Measurements from ENCODE around the gene SEBOX. TPM values are rescaled to one million over a fixed set of nuclear protein-coding genes. Genes with fewer than 3 reads are reported as not detected.

SEBOX gene, protein sequence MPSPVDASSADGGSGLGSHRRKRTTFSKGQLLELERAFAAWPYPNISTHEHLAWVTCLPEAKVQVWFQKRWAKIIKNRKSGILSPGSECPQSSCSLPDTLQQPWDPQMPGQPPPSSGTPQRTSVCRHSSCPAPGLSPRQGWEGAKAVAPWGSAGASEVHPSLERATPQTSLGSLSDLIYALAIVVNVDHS
- not detected for polyA plus RNA-seq (ENCODE audit: insufficient read length)

DNA sequence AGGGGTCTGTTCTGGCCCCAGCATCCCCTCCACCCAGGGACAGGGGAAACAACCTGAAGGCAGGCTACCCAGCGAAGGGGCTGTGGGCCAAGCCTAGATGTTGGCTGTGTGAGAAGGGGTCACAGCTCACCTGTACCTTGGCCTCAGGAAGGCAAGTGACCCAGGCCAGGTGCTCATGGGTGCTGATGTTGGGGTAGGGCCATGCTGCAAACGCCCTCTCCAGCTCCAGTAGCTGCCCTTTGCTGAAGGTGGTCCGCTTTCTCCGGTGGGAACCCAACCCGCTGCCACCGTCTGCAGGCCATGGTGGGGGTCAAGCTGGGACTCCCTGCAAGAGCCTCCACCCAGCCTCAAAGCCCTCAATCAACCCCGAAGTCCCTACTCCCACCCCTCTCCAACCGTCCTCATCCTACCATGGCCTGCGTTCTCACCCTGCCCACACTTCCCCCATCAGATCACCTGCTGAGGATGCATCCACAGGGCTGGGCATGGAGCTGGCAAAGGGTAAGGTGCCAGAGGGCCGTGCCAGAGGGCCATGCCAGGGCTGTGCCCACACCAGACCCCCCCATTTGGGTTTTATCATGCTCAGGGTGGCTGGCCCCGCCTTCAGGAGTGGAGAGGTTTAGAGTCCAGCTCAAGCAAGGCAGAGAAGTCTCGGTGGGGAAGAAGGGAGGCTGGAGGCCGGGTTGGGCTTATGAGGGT is at the start of gene SEBOX:
SEBOX (minus strand) TSS at position 535 of the 699 bp plus-strand sequence; CDS start at position 487, 48 bp downstream.
- DNase-seq = no peak

- no peak for DNase-seq
These were observed 48.8 kb upstream of the SEBOX start for GRCh38 chr17:28413804-28414203.

DNA sequence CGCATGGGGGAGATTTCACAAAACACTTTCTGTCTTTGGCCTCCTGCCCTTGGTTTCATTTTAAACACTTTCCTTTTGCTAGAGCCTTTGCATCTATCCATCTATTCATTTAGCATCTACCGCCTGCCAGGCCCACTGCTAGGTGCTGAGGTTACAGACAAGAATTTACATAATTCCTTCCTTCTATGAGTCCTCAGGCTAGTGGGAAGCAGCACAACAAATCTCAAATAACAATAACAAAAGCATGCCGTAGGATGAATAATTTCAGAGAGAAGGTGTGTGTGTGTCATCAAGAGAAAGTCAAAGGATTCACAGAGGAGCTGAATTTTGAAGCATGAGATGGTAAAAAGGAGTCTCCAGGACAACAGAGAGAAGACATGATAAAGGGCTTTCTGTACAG is 47.1 kb upstream of the SEBOX start:
- DNase-seq = no peak

GRCh38 chr17:28407974-28408306 is 42.9 kb upstream of the SEBOX start:
- no peak for DNase-seq

DNA sequence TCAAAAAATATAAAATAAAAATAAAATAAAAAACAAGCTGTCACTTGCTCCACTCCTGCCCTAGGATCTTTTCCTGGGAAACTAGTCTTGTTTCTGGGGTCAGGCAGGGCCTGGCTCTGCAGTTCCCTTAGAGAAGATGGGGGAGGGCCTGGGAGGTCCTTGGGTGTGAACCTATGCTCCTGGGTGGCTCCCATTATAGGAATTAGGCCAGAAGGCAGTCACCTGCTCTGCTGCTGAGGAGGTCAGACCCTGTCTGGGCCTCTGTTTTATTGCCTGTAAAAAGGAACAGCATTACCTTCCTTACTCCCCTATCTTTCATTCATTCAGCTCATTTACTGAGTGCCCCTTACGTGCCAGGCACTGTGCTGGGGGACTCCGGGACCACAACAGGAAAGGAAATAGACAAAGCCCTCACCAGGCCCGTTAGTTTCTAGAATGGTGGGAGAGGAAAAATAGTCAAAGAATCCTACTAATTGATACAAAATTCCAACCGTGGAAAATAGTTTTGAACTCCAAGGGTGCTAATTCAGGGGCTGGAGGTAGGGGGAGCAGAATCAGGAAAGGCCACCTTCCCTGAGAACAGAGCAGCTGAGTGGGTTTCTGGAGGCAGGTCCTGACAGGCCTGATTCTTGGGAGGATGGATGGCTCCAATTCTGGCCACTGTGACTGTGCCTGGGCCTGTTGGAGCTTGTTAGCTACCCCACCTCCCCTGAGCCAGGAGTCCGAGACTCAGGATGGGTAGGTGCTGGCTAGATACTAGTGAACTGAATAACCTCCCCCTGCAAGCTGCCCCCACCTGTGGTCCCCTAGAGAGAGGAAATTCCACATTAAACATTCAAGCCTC is 42.4 kb upstream of the SEBOX start:
- DNase-seq = no peak

DNA sequence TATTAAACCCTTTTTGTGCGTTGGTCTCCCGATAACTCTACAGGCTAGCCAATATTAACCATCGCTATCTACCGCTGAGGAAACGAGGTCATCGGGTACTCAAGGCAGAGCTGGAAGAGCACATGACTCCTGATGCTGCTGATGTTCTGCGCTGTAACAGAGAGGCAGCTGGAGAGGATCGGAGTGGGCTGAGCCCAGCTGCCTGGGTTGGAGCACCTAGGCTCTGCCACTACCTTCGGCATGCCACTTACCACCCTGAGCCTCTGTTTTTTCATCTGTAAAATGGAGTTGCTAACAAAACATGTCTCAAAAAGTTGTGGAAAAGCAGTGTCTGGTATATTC is 41.4 kb upstream of the SEBOX start:
- no peak for DNase-seq

DNA sequence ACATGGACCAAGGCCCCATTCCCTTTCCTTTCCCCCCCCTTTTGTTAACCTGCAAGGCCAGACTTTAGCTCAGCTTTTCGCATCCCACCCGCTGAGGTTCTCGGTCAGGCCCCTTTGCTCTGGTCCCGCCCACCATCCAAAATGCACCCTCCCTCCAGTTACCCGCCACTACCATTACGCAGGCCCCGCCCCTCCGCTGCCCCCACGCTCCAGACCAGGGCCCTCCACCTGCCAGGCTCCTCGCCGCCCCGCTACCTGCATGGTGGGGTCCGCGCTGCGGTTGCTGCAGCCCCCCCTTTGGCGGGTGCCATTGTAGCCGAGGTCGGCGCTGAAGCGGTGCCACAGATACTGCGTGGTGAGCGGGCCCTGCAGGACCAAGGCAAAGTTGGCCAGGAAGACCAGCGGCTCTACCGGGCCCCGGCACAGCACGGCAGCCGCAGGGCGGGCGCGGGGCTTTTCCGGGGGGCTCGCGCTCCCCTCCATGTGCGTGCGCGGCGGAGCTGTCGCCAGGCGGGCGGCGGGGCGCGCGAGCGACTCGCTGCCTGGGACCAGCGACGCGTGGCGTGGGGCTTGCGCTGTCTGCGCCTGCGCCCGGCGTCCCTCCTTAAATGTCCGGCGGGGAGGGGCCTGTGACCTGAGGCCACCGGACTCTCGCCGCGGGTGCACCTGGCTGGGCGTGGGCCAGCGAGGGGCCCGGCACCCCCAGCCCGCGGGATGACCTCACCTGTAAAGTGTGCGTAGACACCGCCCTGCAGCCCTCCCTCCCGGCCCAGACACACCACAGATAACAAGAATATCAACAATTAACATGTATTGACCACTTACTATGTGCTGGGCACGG is 40.9 kb upstream of the SEBOX start, which contains the start of gene SLC46A1:
SLC46A1 (minus strand) TSS at position 581 of the 841 bp plus-strand sequence; CDS start at position 483, 98 bp downstream.
- DNase-seq = peak; percentile 68

DNA sequence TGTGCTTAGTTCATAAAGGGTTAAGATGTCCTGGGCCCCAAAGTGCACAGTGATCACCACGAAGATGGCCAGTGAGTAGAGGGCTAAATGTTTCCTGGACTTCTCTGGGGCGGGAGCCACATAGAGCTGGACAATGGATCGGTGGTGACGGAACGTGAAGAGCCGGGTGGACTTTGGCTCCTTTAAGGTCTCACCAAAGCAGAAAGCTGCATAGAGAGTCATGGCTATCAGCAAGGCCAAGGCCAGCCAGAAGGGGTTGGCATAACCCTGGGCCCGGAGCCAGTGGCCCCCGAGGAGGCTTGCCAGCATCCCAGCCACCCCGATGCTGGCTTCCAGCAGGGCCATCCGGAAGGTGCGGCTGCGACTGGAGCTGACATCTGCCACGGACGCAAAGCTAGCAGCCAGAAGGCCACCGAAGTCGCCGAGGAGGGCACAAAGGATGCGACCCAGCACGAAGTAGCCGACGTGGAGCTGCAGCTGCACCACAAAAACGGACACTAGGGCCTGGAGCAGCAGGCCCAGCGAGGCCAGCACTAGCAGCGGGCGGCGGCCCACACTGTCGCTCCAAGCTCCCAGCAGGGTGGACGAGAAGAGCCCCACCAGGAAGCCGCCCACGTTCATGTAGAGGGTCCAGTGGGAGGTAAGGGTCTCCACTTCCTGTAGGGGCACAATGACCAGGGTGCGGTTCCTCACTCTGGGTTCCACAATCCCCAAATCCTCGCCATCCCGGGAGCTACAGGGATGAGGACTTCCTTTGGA is 40.0 kb upstream of the SEBOX start:
- no peak for DNase-seq

DNA sequence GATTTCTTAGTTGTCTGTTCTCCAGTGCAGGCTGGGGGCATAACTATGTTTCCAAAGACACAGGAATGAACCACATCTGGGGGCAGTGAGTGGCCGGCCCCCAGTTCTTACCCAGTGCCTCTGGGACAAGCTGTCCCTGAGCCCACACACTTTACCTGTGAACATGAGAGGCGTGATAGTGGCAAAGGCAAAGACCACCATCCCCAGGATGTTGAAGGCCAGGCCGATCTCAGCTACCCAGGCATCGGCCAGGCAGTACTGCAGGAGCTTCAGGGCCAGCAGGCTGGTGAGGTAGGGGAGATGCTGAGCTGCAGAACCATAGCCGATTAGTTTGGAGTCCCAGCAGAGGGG is 39.4 kb upstream of the SEBOX start:
- DNase-seq = no peak

GRCh38 chr17:28404007-28404406 is 39.0 kb upstream of the SEBOX start:
- DNase-seq = no peak

- DNase-seq = no peak
These were observed 37.8 kb upstream of the SEBOX start for GRCh38 chr17:28402844-28403243.

- DNase-seq = no peak
These were observed 37.2 kb upstream of the SEBOX start for GRCh38 chr17:28402224-28402630.

DNA sequence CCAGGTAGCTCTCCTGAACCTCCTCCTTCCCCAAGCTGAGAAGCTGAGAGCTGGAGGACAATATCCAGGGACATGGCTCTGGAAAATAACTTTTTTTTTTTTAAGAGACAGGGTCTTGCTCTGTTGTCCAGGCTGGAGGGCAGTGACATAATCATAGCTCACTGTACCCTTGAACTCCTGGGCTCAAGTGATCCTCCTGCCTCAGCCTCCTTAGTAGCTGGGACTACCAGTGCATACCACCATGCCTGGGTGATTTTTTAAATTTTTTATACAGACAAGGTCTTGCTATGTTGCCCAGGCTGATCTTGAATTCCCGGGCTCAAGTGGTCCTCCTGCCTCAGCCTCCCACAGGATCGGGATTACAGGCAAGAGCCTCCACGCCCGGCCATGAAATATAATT is 34.8 kb upstream of the SEBOX start:
- no peak for DNase-seq

DNA sequence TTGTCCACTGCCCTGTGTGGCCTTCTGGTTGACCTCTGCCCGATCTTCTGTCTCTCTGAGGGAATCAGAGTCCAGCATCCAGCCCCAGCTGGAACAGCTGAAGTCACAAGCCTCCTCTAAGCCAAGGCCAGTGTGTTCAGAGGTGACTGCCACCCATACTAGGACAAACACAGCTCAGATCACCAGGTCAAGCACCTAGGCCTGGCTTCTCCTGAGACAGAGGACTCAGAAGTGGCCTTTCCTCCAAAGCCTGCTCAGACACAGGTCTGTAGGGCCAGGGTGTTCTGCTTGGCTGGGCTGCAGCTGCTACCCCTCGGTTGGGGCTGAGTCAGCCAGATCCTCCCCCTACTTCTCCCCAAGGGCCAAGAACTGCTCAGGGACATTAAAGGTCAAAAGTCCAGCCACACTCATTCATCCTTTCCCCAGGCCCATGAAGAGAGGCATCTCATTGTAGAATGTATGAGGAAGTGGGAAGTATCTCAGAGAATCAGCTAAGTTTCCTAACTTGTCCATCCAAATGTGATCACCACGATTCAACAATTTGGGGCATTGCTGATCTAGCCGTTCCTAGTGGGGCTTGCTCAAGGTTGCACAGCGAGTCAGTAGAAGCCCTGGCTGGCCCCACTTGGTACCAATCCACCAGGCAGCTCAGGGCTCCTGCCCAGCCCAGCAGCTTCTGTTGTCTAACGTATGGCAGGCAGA is 33.4 kb upstream of the SEBOX start:
- no peak for DNase-seq

DNA sequence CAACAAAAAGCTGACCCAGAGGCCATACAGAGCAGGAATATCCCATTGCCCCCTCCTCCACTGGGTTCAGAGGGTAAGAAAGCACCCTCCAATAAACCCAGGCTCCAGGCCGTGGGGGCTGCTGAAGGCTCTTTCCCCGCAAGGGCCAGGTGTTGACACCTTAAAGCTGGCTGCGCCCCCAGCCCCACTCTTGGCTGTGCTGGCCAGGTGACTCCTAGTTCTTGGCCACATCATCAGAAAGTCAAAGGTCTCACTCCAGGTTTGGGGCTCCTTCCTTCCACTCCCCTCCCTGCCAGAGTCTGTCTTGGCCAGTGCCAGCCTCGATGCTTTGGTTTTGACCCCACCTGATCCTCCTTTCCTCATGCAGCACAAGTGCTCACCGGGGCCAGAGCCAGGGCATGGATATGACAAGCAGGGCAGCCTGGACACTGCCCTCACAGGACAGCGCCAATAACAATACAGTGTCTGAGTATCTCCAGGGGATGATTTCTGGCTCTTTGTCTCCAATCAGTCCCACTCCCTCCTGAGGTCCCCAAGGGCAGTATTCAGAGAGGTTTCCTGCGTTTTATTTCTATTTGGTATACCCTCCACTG is 32.8 kb upstream of the SEBOX start:
- no peak for DNase-seq

GRCh38 chr17:28397275-28397674 is 32.3 kb upstream of the SEBOX start:
- no peak for DNase-seq

DNA sequence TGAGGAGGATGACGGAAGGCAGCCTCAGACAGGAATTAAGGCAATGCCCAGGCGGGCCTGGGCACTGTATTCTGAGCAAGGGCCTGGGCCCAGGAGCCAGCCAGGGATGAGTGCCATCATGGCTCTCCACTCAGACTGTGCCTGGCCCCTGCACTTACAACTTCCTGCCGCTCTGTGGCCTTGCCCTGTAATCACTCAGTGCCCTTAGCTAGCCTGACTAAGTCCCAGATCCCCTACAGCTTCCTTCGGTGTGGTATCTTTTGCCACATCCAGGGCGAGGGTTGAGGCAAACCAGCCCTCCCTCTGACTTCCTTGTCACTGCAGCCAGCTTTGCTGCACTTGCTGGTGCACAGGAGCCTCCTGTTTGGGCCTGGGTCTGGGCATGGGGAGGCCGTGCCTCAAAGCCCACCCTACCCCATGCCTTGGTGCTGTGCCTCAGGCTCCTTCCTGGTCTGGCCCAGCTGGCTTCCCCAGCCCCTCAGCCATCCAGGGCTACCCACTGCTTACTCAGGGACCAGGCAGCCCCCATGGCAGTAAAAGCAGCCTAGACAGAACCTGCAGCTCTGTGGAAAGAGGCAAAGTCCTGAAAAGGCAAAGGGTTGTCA is 31.7 kb upstream of the SEBOX start:
- no peak for DNase-seq

DNA sequence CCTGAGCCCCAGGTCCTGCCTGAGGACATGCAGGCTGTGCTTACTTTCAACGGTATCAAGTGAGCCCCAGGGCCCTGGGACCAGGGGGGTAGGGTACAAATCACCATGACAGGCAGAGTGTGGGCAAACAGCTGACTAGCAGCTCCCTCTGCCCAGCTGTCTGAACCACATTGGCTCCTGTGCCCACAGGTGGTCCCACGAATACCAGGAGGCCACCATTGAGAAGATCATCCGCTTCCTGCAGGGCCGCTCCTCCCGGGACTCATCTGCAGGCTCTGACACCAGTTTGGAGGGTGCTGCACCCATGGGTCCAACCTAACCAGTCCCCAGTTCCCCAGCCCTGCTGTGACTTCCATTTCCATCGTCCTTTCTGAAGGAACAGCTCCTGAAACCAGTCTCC is 31.0 kb upstream of the SEBOX start:
- DNase-seq = no peak

- no peak for DNase-seq
These were observed 30.4 kb upstream of the SEBOX start for GRCh38 chr17:28395426-28395825.

GRCh38 chr17:28394337-28395116 is 29.5 kb upstream of the SEBOX start:
- DNase-seq = no peak
